HL-60/S4 (cell line): ENCODE measurements around the gene LIMD2.

ENCODE experiments used
- in situ Hi-C: fragments of 300-500 bp; cut with MboI; formaldehyde crosslinking; loops from 2 replicates; pipeline ENCODE4 v1.14.3; 2022; ENCODE audit warnings: low sequenced_read_pairs

LIMD2 gene

GRCh38 chr17:63701868-63702720 lies 2.2 kb upstream of the LIMD2 start:
- in situ Hi-C loops: loop anchor here (25.0 kb wide), 1 partner anchor 265 kb away; the partner anchor contains the start of gene CYB561

GRCh38 chr17:63701456-63701820 lies 1.5 kb upstream of the LIMD2 start:
- in situ Hi-C loops: loop anchor here (25.0 kb wide), 1 partner anchor 264 kb away; the partner anchor contains the start of gene CYB561

GRCh38 chr17:63700528-63701455 lies 867 bp upstream of the LIMD2 start:
- in situ Hi-C loops: loop anchor here (25.0 kb wide), 1 partner anchor 263 kb away; the partner anchor contains the start of gene CYB561

GRCh38 chr17:63698886-63699637 lies 863 bp downstream of the LIMD2 start:
- in situ Hi-C loops: no loop called here

- in situ Hi-C loops: no loop called here
Measured at GRCh38 chr17:63698381-63698885, 1.5 kb downstream of the LIMD2 start.

- in situ Hi-C loops: no loop called here
Measured at GRCh38 chr17:63697341-63698286, 2.3 kb downstream of the LIMD2 start.

GRCh38 chr17:63696381-63696961 lies 3.5 kb downstream of the LIMD2 start:
- in situ Hi-C loops: no loop called here

- in situ Hi-C loops: no loop called here
Measured at GRCh38 chr17:63695889-63696288, 4.0 kb downstream of the LIMD2 start.

GRCh38 chr17:63694950-63695773 lies 4.8 kb downstream of the LIMD2 start:
- in situ Hi-C loops: no loop called here

- in situ Hi-C loops: no loop called here
Measured at GRCh38 chr17:63694229-63694949, 5.5 kb downstream of the LIMD2 start.

GRCh38 chr17:63693411-63694113 lies 6.4 kb downstream of the LIMD2 start:
- in situ Hi-C loops: no loop called here

GRCh38 chr17:63692195-63692816 lies 7.6 kb downstream of the LIMD2 start:
- in situ Hi-C loops: no loop called here

- in situ Hi-C loops: no loop called here
Measured at GRCh38 chr17:63689479-63689878, 10.4 kb downstream of the LIMD2 start.

- in situ Hi-C loops: no loop called here
Measured at GRCh38 chr17:63688396-63689020, 11.4 kb downstream of the LIMD2 start.

- in situ Hi-C loops: no loop called here
Measured at GRCh38 chr17:63686138-63686685, 13.7 kb downstream of the LIMD2 start.

- in situ Hi-C loops: no loop called here
Measured at GRCh38 chr17:63685578-63685977, 14.3 kb downstream of the LIMD2 start.
